MCF 10A (cell line): ENCODE data around the gene GRID1. TPM values are rescaled to one million over a fixed set of nuclear protein-coding genes. Genes with fewer than 3 reads are reported as not detected.
"Not testable (repeated sequence)": the region's sequence is repeated elsewhere in the genome, so short reads cannot be mapped to it uniquely, and the experiment has no call there.

ENCODE experiments used
- BruUV-seq: library from RNA; stranded (reverse); fragments of 400-500 nt; replicated peaks from 2 replicates; lab custom pipeline; 2021; lab: Mats Ljungman, UMichigan
- CTCF ChIA-PET: fragments of 300-600 bp; sonication (Branson Sonifier 250); formaldehyde crosslinking; extraction: SDS; loops from one replicate; lab custom pipeline; 2021; ENCODE audit warnings: antibody characterized with exemption, inconsistent platforms; lab: Yijun Ruan, JAX
- POLR2A ChIA-PET: fragments of 300-600, 350-650 bp; sonication (Branson Sonifier 250); formaldehyde crosslinking; extraction: SDS; loops from one replicate; lab custom pipeline; 2020; ENCODE audit warnings: antibody characterized with exemption, inconsistent platforms; lab: Yijun Ruan, JAX
- DNase-seq: peaks from one replicate; pipeline ENCODE4 v3.0.0-alpha.2; 2018; ENCODE audit not compliant: unreplicated experiment
- H3K27ac Mint-ChIP-seq: one replicate; pipeline ENCODE4 v1.8.0; 2022; ENCODE audit warnings: mild to moderate bottlenecking, low read depth, mixed read lengths; ENCODE audit not compliant: unreplicated experiment
- H3K27me3 Mint-ChIP-seq: one replicate; pipeline ENCODE4 v1.8.0; 2022; ENCODE audit warnings: mixed read lengths; ENCODE audit not compliant: insufficient read depth, unreplicated experiment
- H3K36me3 Mint-ChIP-seq: one replicate; pipeline ENCODE4 v1.8.0; 2022; ENCODE audit warnings: mild to moderate bottlenecking, moderate library complexity, mixed read lengths; ENCODE audit not compliant: insufficient read depth, unreplicated experiment
- H3K4me1 Mint-ChIP-seq: one replicate; pipeline ENCODE4 v1.8.0; 2022; ENCODE audit warnings: mixed read lengths; ENCODE audit not compliant: insufficient read depth, unreplicated experiment
- H3K4me3 Mint-ChIP-seq: one replicate; pipeline ENCODE4 v1.8.0; 2022; ENCODE audit warnings: mild to moderate bottlenecking, moderate library complexity, mixed read lengths; ENCODE audit not compliant: unreplicated experiment
- H3K9me3 Mint-ChIP-seq: one replicate; pipeline ENCODE4 v1.8.0; 2022; ENCODE audit warnings: mixed read lengths; ENCODE audit not compliant: unreplicated experiment
- intact Hi-C: fragments of 100-400 bp; cut with micrococcal nuclease; formaldehyde crosslinking; loops from 2 replicates; pipeline ENCODE4 v1.14.1; 2022
- total RNA-seq: library from RNA; stranded (reverse); gene quantifications from 2 replicates; pipeline ENCODE4 v1.2.3, GENCODE V29; 2022
- TF ChIP-seq, protein P1 (sequence below): fragments of 200-600 bp; IDR thresholded peaks from one replicate; pipeline ENCODE4 v1.8.0; 2022; ENCODE audit warnings: antibody characterized with exemption, mild to moderate bottlenecking; ENCODE audit not compliant: unreplicated experiment

Gene GRID1
- total RNA-seq, 1 experiment from 2014 or later: not detected

DNA sequence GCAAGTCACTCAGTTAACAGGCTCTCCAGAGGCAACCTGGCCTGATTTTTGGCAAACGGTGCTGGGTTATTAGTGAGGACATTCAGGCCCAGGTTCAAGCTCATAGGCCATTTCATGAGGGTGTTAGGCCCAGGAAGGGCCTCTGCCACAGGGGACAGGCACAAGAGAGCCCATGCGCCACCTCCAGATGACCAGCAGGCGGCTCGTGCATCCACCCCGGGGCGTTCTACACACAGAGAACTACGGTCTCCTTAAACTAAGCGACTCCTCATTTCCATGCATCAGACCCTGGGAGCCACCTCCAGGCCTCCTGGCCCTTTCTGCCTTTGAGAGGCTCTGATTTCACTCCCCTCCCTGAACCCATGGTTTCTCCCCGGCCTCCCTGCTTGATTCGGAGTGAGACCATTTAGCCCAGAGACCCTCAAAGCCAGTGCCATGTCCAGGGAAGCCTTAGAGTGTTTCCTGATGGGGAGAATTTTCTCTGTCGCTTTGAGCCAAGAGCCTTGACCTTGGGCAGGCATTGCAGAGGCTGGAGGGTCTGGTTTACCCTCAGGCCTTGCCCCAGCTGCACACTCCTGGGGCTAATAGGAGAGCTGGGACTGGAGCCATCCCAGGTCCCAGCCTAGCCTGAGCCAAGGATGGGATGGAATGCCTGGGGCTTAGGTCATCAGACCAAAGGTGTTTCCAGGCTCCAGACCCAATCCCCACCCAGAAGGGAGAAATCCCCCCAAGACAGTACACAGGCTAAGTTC lies 188.0 kb downstream of the GRID1 start:
- no TSS peak for BruUV-seq
- Mint-ChIP-seq H3K4me3 (no peak overlapping the region), H3K36me3 (no peaks in the 10 kb centered on the region), H3K27me3 (no peaks in the 10 kb centered on the region), H3K9me3 (no peaks in the 10 kb centered on the region), H3K4me1 (no peaks in the 10 kb centered on the region), H3K27ac (no peak overlapping the region)
- ChIA-PET POLR2A (no interaction called here), CTCF (interaction anchor here (0.6 kb wide), 1 partner anchor 33 kb away, joined by 3 read pairs; no protein-coding TSS in a partner anchor)
- peak; percentile 25 for DNase-seq
- TF ChIP-seq, protein P1, sequence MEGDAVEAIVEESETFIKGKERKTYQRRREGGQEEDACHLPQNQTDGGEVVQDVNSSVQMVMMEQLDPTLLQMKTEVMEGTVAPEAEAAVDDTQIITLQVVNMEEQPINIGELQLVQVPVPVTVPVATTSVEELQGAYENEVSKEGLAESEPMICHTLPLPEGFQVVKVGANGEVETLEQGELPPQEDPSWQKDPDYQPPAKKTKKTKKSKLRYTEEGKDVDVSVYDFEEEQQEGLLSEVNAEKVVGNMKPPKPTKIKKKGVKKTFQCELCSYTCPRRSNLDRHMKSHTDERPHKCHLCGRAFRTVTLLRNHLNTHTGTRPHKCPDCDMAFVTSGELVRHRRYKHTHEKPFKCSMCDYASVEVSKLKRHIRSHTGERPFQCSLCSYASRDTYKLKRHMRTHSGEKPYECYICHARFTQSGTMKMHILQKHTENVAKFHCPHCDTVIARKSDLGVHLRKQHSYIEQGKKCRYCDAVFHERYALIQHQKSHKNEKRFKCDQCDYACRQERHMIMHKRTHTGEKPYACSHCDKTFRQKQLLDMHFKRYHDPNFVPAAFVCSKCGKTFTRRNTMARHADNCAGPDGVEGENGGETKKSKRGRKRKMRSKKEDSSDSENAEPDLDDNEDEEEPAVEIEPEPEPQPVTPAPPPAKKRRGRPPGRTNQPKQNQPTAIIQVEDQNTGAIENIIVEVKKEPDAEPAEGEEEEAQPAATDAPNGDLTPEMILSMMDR: peak; percentile 10
- intact Hi-C loops: no loop called here

DNA sequence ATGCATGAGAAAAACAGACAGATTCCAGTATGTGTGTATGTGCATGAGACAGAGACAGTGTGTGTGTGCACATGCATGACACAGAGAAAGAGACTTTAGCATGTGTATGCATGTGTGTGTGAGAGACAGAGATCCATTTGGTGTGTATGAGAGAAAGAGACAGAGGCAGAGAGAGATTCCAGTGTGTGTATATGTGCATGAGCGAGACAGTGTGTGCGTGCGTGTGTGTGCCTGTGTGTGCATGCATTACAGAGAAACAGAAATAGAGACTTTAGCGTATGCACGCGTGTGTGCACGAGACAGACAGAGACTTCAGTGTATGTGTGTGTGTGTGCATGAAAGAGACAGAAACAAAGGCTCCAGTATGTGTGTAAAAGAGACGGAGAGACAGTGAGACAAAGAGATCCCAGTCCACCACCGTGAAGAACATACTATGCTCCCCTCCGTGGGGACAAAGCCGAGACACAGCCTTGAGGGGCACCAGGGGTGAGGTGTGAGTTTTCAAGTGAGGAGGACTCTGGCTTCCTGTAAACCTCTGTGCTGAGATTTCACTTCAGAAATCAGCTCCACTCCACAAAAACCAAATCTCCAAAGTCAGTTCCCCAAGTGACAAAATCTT lies 188.9 kb downstream of the GRID1 start:
- DNase-seq: no peak
- ChIA-PET CTCF (no interaction called here), POLR2A (no interaction called here)
- Mint-ChIP-seq H3K9me3 (no peaks in the 10 kb centered on the region), H3K27me3 (no peaks in the 10 kb centered on the region), H3K4me3 (no peak overlapping the region), H3K27ac (no peak overlapping the region), H3K4me1 (no peaks in the 10 kb centered on the region), H3K36me3 (no peaks in the 10 kb centered on the region)
- BruUV-seq: no TSS peak
- TF ChIP-seq, protein P1: no peak
- intact Hi-C loops: no loop called here

DNA sequence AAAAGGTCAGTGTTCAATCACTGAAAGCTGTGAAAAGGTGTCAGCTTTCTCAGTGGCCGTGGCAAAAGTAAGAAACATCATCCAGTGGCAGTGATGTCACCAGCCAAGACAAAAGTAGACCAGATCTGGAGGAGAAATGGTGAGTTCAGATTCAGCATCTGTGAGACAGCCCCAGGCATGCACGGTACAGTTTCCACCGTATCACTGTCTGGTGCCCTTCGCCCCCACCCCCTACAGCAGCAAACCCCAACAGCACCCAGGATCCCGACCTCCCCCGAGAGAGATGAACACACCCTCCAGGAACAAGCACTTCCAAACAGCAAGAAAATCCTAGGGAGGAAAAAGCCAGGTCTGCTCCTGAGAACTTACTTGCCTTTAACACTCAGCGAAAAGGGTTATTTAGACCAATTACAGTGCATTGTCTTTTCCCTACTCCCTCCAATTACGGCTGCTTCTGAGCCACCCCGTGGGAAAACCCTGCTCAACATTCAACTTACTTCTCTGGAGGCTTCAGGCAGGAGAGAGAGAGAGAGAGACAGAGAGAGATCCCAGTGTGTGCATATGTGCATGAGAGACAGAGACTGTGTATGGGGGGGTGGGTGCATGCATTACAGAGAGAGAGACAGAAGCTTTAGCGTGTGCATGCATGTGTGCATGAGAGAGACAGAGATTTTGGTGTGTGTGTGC lies 189.6 kb downstream of the GRID1 start:
- H3K9me3 Mint-ChIP-seq: no peaks in the 10 kb centered on the region
- BruUV-seq: no TSS peak
- intact Hi-C loops: no loop called here
- TF ChIP-seq, protein P1: no peak
- no peaks in the 10 kb centered on the region for H3K4me1 Mint-ChIP-seq
- DNase-seq: no peak
- H3K27ac Mint-ChIP-seq: no peak overlapping the region
- H3K36me3 Mint-ChIP-seq: no peaks in the 10 kb centered on the region
- POLR2A ChIA-PET: interaction anchor here (0.8 kb wide), 1 partner anchor 9 kb away, joined by 6 read pairs; no protein-coding TSS in a partner anchor
- no peaks in the 10 kb centered on the region for H3K27me3 Mint-ChIP-seq
- CTCF ChIA-PET: interaction anchor here (0.5 kb wide), 1 partner anchor 69 kb away, joined by 5 read pairs; no protein-coding TSS in a partner anchor
- H3K4me3 Mint-ChIP-seq: no peak overlapping the region

DNA sequence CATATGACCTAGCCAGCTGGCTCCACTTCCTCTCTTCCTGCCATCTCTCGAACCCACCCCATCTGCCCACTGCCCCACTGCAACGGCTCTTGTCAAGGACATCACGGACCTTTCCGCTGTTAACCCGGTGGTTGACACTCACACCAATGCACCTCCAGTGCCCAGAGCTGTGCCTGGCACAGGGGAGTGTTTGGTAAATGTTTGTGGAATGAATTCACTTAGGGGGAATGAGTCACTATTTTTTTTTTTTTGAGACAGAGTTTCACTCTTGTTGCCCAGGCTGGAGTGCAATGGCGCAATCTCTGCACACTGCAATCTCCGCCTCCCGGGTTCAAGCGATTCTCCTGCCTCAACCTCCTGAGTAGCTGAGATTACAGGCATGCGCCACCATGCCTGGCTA lies 191.1 kb downstream of the GRID1 start:
- POLR2A ChIA-PET, intact Hi-C loops, H3K27me3 Mint-ChIP-seq, H3K4me3 Mint-ChIP-seq, H3K27ac Mint-ChIP-seq, H3K36me3 Mint-ChIP-seq, CTCF ChIA-PET, BruUV-seq, H3K9me3 Mint-ChIP-seq, H3K4me1 Mint-ChIP-seq: not testable (repeated sequence)
- peak; percentile 45 for DNase-seq
